RCC 7860 (cell line): ENCODE data around the gene KLHDC8A.
A peak's percentile ranks its signal among the peaks of the same experiment; 100 is the strongest.
"Not testable (repeated sequence)": the region's sequence is repeated elsewhere in the genome, so short reads cannot be mapped to it uniquely, and the experiment has no call there.

Experiments
- DNase-seq: peaks from one replicate; pipeline ENCODE4 v3.0.0-alpha.2; 2015; ENCODE audit warnings: low spot score
- FAIRE-seq: peaks from 2 replicates; lab custom pipeline; 2012; peaks lifted over from hg19 to GRCh38; lab: Jason Lieb, UNC

Gene KLHDC8A, protein sequence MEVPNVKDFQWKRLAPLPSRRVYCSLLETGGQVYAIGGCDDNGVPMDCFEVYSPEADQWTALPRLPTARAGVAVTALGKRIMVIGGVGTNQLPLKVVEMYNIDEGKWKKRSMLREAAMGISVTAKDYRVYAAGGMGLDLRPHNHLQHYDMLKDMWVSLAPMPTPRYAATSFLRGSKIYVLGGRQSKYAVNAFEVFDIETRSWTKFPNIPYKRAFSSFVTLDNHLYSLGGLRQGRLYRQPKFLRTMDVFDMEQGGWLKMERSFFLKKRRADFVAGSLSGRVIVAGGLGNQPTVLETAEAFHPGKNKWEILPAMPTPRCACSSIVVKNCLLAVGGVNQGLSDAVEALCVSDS

DNA sequence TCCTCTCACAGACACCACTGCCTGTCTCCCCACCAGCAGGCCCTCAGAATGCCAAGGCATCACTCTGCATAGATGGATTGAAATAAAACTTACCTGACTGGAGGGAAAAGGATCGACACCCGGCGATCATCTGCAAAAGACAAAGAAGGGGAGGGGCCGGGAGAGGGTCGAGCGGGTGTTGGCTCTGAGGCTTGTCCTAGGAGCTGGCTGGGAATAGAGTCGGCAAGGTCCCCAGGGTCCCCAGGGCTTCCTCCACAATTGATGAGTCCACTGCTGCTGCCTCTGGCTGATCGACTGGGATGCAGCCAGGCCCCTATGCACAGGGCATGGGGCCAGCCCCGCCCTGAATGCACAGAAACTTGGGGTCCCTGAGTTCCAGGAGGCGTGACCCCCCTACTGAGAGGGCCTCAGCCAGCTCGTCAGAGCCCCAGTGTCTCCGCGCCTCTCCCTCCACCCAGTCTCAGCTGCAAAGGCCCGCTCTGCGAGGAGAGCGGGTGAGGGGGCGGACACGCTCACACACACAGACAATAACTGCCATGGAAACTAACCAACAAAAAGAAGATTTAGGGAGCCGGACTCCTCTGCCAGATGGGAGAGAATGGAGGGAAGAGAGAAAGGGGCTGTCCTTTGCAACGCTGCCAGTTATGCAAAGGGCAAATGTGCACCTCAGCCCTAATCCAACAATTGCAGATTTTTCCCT lies at the start of gene KLHDC8A:
Gene KLHDC8A, minus strand, starts transcription at position 483 of the 700 bp plus-strand sequence. CDS start 13,318 bp downstream, outside the sequence.
- FAIRE-seq (no peak), DNase-seq (no peak)

DNA sequence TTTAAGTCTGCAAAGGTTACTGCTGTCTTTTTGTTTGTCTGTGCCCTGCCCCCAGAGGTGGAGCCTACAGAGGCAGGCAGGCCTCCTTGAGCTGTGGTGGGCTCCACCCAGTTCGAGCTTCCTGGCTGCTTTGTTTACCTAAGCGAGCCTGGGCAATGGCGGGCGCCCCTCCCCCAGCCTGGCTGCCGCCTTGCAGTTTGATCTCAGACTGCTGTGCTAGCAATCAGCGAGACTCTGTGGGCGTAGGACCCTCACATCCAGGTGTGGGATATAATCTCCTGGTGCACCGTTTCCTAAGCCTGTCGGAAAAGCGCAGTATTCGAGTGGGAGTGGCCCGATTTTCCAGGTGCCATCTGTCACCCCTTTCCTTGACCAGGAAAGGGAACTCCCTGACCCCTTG lies 49.5 kb upstream of the KLHDC8A start:
- DNase-seq, FAIRE-seq: not testable (repeated sequence)

DNA sequence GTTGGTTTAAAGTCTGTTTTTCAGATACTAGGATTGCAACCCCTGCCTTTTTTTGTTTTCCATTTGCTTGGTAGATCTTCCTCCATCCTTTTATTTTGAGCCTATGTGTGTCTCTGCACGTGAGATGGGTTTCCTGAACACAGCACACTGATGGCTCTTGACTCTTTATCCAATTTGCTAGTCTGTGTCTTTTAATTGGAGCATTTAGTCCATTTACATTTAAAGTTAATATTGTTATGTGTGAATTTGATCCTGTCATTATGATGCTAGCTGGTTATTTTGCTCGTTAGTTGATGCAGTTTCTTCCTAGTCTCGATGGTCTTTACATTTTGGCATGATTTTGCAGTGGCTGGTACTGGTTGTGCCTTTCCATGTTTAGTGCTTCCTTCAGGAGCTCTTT lies 47.8 kb upstream of the KLHDC8A start:
- FAIRE-seq, DNase-seq: not testable (repeated sequence)

DNA sequence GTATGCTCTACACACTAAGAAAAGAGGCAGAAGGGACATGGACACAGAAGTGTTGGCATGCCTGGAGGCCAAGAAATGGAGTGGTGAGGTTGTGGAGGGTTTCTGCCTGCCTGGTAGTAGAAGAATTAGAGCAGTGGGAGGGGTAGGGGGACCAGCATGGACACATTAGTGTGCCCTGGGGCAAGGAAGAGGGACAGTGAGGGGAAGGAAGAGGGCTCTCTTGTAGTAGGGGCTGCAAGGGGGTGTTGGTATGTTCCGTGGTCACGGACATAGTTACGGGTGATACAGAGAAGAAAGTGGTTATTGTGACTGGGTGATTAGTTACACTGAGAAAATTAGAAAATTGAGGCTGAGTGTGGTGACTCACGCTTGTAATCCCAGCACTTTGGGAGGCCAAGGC lies 41.9 kb upstream of the KLHDC8A start:
- FAIRE-seq (no peak), DNase-seq (no peak)

DNA sequence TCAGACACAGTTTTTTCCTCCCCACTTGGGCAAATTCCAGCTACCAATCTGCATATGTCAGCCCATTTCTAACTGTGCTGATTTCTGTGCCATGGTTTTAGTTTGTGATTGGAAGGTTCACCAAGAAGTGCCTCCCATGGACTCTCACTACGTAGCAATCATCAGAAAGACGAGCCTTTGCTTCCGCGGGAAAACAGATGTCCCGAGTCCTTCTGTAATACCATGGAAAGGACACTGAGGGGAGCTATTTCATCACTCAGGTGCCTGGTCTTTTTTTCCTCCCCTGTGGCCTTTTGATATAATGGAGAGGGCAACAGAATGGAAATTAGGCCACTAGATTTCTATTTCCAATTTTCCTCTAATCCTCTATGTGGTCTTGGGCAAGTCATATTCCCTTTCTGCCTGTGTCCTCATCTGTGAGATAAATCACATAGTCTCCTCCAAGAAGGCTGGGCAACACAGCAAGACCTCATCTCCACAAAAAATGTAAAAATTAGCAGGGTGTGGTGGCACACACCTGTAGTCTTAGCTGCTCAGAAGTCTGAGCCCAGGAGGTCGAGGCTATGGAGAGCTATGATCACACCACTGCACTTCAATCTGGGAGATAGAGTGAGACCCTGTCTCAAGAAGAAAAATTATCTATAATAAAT lies 40.4 kb upstream of the KLHDC8A start:
- FAIRE-seq, result peak; percentile 11
- peak; percentile 44 for DNase-seq

DNA sequence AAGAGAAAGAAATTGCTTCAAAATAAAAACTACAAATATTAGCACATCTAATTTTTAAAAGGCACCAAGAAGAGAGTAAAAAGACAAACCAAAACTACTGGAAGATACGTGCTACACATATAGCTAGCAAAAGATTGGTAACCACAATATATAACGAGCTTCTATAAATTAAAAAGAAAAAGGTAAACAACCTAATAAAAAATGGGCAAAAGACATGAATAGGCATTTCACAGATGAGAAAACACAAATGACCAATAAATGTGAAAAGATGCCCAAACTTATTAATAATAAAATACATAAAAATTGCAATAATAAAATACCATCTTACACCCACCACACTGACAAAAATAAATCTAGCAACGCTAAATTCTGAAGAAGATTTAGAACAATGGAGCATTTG lies 38.9 kb upstream of the KLHDC8A start:
- DNase-seq (no peak), FAIRE-seq (no peak)

DNA sequence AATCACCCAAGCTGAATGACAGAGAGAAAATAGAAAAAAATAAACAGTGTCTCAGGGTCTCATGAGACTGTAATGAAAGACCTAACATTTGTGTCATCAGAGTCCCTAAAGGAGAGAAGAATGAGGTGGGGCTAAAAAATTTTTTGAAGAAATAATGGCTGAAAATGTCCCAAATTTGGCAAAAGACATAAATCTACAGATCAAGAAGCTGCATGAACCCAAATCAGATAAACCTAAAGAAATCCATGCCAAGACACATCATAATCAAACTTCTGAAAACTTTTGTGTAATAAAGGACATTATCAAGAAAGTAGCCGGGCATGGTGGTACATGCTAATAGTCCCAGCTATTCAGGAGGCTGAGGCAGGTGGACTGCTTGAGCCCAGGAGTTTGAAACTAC lies 35.9 kb upstream of the KLHDC8A start:
- DNase-seq (no peak), FAIRE-seq (no peak)

DNA sequence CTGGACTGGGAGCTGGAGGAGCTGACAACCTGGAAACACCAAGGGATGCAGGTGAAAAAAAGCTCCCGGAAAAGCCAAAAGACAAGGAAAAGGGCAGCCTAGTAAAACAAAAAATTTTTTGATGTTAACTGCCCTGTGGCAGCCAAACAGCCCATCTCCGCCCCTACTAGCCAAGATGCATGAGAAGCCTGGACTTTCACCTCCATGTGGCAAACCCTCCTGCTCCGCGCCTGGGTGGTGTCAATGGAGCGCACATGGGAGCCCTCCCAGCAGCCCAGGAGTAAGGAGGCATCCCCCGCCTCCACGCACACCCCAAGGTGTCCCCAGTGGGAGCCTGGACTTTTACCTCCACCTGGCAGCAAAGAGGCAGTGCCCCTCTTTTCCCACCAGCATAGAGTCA lies 34.7 kb upstream of the KLHDC8A start:
- DNase-seq (no peak), FAIRE-seq (no peak)

DNA sequence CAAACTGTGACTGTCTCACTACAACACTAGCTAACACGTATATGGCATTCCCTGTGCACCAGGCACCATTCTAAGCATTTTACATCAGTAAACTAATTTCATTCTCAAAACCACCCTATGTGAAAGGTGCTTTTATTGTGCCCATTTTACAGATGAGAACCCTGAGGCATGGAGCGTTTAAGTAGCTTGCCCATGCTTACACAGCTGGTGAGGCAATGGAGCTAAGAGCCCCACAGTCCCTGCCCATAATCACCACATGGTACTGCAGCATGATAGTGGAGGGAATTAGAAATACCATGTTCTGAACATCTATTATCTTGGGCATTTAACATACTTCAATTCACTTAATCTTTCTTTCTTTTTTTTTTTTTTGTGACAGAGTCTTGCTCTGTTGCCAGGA lies 31.1 kb upstream of the KLHDC8A start:
- no peak for FAIRE-seq
- no peak for DNase-seq

DNA sequence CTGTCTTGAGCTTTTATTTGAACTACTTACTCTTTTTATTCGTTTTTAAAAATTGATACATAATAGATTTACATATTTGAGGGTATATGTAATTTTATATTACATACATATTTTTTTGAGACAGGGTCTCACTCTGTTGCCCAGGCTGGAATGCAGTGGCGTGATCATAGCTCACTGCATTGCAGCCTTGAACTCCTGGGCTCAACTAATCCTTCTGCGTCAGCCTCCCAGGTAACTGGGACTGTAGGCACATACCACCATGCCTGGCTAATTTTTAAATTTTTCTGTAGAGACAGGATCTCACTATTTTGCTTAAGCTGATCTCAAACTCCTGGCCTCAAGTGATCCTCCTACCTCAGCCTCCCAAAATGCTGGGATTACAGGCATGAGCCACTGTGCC lies 26.3 kb upstream of the KLHDC8A start:
- not testable (repeated sequence) for FAIRE-seq, DNase-seq

DNA sequence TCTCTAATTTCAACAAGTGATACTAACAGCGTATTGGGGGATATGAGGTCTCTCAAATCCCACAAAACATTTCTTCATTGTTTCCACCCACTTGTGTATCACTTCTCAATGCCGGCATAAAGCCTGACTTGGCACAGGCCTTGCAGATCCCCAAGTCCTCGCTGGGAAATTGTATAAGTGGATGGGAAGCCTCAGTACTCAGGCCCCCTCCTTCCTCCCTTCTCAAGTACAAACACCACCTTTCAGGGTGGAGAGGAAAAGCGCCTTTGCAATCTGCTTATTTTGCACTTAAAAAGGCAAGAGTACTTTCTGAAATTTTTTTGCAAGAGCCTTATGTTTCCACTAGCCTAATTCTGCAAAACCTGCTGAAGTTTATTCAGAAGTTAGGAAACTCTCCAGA lies 25.8 kb upstream of the KLHDC8A start:
- DNase-seq, result no peak
- no peak for FAIRE-seq

DNA sequence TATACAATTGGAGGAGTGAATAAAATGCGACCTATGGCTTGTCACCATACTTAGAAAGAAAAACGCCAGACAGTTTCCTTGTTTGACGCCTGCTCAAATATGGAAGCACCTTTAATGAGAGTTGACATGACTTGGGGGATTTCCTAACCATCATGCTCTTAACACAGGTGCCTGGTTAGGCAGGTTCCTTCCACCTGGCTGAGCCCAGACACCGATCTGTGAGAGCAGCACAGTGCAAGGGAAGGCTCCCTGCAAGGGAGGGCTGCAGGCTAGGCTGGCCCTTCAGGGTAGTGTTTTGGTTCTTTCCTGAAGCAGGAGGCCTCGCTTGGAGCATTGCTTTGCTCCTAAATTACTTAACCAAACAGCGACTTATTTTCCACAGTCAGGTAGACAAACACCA lies 24.6 kb upstream of the KLHDC8A start:
- no peak for DNase-seq
- FAIRE-seq, result no peak

DNA sequence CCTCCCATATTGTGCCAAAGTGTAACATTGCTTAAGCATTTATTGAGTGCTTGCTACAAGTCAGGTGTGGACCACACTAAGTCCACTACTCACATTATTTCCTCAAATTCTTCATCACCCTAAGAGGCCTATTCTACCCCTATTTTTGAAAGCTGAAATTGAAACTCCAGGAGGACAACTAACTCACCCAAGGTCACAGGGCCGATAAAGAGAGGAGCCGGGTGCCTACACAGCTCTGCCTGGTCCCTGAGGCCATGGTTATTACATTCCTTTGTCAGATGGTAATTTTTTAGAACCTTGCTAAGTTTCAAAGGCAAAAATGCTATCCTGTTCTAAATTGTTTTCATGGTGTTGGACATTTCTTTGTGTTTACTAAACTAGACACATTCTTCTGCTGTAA lies 24.2 kb upstream of the KLHDC8A start:
- DNase-seq (no peak), FAIRE-seq (no peak)

DNA sequence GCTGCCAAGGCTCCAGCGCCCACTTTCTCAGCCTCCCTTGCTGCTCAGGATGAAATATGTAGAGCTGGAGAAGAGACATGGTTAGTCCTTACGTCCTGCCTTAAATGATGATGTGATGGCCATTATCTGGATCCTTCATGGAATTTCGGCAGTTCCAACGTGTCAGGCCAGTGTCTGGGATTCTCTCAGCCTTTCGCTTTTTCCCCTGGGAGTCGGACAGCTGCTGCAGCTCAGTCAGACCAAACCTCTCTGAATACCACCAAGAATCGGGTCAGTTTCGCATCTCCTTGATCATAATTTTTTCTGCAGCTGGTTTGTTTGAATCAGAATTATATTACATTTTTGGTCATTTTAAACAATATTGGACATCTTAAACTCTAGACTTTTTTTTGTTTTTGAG lies 22.3 kb upstream of the KLHDC8A start:
- FAIRE-seq, result no peak
- DNase-seq, result no peak

DNA sequence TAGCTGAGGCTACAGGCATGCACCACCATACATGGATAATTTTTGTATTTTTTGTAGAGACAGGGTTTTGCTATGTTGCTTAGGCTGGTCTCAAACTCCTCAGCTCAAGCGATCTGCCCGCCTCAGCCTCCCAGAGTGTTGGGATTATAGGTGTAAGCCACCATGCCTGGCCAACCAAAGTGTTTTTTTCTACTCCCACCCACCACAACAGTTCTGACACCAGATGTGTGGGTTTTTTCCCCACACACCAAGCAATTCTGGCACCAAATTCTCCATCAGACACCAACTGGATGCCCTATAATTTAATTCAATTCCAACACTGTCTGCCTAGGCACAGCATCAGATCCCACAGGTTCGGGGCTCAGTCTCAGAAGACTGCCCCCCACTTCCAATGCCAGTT lies 20.6 kb upstream of the KLHDC8A start:
- FAIRE-seq, result no peak
- no peak for DNase-seq

DNA sequence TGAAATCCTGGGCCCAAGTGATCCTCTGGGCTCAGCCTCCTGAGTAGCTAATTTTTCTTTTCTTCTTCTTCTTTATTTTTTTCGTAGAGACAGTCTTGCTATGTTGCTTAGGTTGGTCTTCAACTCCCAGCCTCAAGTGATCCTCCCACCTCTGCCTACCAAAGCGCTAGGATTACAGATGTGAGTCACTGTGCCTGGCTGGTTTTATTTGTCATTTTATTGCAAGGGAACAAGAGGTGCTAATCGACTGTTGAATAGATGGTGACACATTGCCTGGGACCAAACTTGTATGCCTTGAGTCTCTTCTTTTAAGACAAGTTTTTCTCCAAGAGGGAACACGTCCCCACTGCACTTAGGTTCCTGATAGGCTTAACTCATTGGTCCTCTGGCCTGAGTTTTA lies 20.0 kb upstream of the KLHDC8A start:
- DNase-seq (peak; percentile 60), FAIRE-seq (no peak)

DNA sequence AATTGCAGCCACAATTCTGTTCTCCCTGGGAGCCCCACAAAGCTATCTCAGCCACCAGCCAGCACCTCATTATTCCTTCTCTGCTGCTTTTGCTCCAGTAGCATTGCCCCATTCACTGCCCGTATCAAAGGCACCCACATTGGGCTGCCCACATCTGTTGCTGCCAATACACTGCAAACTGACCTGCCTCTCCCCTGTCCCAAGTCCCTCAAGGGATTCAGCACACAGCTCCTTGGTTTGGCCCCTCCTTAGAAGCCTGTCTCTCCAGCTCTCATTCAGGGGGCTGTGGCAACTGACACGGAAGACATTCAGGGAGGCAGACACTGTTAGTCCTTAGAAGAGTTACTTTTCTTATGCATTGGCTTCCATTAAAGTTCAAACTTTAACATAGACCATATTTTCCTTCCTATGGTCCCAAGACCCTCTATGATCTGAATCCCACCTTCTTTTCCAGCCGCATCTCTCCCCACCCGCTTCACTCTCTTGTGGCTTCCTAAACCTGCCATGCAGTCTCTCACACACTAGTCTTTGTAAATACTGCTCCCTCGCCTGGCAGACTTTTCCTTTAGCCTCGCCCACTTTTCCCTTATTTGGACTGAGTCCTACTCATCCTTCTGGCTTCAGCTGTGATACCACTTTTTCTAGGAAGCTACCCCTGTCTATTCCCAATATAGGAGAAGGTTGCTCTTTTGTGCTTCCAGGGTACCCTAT lies 19.3 kb upstream of the KLHDC8A start:
- DNase-seq (no peak), FAIRE-seq (no peak)

DNA sequence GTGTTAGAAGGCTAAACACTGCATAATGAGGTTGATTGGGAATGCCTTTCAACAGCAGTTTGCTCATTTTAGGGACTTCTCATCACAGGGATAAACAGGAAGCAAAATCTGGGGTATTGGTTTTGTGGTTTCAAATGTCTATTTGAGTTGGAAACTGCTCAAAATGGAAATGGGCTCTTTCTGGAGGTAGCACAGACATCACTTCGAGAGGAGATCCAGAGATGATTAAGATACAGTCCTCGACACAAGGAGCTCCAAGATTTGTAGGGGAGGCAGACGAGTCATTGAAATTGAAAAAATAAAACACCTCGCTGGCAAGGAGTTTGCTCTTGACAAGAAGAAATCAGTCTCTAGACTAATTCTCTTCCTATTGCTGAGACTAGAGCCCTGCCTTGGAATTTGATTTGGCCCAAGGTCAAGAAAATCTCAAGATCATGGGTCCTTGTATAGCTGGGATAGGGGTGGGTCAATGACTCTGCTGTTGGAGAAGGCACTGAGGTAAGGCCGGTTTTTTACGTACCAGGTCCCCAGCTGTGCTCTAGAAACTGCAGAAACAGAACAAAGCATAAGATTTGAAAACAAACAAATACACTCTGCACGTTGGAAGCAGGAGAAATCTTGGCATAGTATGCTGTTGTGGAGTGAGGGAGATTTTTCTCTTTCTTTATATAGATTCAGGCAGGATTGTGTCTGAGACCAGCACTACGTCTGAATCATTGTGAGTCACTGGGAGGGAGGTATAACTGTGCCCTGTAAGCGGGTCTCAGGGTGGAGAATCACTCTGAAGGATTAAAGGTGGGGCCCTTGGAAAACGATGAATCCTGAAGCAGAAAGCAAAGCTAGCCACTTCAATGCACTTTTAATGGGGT lies 17.7 kb upstream of the KLHDC8A start:
- peak; percentile 66 for DNase-seq
- FAIRE-seq, result peak; percentile 76

DNA sequence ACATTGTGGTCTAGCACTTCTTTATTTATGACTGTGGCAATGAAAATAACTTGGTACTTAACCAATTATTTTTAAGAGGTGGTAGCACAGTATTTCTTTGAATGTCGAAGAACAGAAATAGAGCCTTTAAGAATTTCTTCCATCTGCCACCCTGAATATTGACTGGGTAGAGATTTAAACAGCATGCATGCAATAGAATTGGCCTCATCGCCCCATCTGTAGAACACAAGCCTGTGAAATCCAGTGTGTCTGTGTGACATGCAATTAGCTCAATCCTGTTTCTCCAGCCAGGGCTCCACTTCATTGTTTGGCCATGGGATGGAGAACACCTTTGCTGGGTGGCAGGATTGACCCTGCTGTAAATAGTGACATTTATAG lies 17.1 kb upstream of the KLHDC8A start:
- FAIRE-seq (no peak), DNase-seq (no peak)

DNA sequence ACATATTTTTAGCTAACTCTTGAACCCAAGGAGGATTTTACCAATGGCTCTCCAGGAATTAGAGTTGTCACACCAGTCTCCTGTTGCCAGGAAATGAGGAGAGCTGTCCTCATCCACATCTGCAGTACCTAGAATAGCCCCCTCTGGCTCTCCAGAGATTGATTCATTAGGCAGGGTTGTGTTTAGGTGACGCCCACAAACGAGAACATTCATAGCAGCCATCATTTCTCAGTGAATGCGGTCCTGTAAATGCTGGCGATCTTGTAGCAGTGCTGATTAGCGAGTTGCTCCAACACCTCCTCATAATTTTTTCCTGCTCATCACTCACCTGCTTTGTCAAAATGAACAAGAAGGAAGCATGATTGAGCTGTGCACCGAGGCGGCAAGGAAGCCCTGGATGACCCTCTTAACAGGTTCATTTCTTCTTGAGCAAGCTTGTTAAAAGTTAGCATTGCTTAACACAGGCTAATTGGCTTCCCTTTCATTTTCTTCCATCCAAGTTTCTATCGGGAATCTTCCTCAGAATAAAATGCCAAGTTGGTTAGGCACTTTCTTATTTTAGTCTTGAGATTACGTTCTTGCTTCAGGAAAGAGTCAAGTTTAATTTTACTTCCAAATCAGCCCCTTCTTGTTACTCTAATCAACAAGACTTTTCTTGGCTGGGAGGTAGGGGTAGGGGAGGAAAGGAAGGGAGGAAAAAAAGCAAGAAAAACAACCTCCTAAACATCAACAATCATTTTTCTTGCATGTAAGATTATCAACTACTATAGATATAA lies 16.5 kb upstream of the KLHDC8A start:
- FAIRE-seq (no peak), DNase-seq (no peak)
